Activated effector memory CD4-positive, alpha-beta T cell treated with Interleukin-2 at 50 U/mL for 16 hours (primary cell): ENCODE measurements around the gene DENND1A.

Experiments used
- DNase-seq: peaks from one replicate; pipeline ENCODE4 v3.0.0-alpha.2; 2020

The DENND1A gene

GRCh38 chr9:123722378-123722777 lies 207.5 kb downstream of the DENND1A start:
- DNase-seq = no peak

- no peak for DNase-seq
Measured at GRCh38 chr9:123718188-123718587, 211.7 kb downstream of the DENND1A start.

GRCh38 chr9:123717581-123718175 lies 212.2 kb downstream of the DENND1A start:
- DNase-seq = no peak

DNA sequence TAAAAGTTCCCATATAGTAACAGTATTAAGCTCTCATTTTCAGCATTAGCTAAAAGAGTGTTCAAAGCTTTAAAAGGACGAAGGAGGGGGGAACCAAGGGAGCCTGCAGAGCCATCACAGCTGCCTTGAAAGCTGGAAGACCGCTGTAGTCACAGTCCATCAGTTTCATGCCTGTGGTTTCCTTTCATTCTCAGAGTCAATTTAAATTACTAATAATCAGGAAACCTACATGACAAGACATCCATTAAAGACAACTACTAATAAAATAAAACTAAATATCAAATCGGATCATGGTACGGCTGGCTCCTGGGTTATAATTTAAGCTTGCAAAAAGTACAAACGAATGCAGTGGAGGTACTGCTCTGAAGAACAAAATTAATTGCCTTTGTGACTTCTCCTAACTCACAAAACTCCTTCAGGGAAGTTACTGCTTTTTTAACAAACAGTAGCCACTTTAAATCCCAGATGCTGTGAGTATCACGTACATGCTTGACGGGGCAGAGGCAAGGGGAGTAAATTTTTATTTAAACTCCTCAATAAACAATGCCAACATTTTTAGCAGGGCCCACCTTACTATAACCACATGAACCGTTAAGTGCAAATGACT lies 213.5 kb downstream of the DENND1A start:
- DNase-seq = no peak

DNA sequence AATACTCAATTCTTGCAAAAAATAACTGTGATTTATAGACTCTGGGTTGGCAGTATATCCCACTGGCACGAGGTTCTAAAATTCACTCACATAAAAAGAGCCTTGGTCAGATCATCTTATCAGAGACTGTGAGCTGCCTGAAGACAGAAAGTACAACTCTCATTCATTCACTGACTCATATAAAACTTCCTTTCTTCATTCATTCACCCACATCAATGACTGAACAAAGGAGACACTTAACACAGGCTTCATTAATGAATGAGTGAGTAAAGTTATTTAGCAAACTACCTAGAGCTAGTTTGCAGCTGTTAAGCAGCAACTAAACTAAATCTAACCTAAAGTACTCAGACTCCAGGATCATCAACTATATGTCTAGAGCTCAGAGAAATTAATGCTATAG lies 214.7 kb downstream of the DENND1A start:
- DNase-seq = no peak

DNA sequence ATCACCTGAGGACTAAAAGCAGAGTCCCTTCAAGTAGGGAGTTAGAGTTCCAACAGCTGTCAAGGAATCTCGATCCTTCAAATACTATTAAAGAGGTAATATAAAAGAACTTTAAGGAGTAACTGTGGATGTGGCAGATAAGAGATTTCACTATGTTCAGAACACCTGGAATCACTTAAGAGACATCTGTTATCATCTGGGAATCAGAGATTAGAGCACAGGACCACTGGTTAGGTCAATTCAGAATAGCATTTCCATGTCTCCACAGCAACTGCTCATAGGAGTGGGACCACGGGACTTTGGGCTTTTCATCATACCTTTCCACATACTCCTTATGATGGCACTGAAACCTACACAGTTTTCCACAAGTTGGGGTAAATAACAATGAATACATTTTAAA lies 216.6 kb downstream of the DENND1A start:
- DNase-seq = no peak

GRCh38 chr9:123712399-123712798 lies 217.5 kb downstream of the DENND1A start:
- DNase-seq = no peak

DNA sequence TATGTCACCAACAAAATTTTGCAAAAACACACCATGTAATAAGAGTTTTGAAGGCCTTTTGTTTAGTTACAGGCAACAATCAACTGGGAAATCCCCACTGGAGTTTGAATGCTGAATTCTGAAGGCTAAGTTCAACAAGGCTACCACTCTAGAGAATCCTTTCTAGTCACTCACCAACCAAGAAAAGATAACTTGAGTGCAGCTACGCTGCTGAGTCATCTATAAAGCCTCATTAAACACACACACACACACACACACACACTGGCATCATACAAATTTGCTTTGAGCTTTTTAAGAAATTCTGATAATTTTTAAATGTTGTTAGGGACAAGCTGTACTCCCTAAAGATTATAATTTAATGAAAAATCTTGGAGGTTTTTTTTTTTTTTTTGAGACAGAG lies 219.6 kb downstream of the DENND1A start:
- no peak for DNase-seq

GRCh38 chr9:123702483-123702882 lies 227.4 kb downstream of the DENND1A start:
- no peak for DNase-seq

GRCh38 chr9:123697686-123698085 lies 232.2 kb downstream of the DENND1A start:
- DNase-seq = no peak

DNA sequence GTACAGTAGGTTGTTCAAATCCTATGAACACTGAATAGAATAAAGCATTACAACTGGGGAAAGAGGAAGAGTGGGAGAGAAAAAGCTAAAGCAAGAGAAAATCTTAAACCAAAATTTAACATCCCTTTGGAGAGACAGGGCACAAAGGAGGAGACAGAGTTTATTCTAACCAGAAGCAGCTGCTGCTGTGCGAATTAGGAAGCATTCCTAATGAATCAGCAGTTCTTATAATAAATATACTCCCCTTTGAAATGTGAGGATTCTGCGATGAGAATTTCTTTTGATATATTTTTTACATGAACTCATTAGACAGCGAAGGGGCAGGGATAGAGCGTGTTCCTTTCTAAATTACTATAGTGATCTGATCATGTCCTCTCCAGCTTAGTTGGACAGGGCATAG lies 233.4 kb downstream of the DENND1A start:
- no peak for DNase-seq

DNA sequence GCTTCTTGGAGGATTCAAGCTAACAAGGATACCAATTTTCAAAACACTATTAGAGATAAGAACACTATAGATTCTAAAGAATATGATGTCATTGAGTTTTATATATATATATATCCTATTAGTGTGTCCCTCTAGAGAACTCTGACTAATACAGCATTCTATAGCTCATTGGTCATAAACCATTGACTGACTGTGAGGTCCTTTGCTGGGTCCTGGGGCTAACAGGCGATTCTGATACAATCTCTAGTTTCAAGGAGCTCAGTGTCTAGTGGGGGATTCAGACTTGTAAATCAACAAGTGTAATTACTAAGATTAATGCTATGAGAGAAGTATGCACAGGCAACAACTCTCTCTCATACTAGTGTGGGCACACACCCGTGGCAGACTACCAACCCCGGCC lies 234.5 kb downstream of the DENND1A start:
- DNase-seq = no peak

DNA sequence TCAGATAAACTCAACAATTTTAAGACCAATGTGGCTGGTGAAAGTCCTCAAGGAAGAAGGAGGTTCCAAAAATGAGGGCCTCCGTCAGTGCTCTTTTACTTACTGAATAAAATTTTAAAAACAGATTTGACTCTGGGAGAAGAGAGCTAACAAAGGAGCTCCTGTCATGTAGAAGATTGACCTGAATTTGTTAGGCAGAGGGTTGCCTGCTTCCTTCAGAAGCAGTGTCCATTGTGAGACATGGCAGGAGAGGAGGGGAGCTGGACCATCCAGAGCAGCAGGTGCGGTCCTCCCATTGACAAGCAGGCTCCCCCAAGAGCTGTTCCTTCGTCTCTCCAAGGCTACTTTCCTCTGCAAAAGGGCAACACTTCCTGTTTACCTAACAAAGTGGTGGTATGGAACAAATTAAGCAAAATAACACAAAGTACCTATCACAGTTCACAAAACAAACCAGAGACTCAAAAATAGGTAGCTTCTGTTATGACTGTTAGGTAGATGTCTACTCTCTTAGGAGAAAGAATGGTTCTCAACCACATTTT lies 238.1 kb downstream of the DENND1A start:
- DNase-seq = no peak

GRCh38 chr9:123689701-123690428 lies 240.1 kb downstream of the DENND1A start:
- DNase-seq = no peak

DNA sequence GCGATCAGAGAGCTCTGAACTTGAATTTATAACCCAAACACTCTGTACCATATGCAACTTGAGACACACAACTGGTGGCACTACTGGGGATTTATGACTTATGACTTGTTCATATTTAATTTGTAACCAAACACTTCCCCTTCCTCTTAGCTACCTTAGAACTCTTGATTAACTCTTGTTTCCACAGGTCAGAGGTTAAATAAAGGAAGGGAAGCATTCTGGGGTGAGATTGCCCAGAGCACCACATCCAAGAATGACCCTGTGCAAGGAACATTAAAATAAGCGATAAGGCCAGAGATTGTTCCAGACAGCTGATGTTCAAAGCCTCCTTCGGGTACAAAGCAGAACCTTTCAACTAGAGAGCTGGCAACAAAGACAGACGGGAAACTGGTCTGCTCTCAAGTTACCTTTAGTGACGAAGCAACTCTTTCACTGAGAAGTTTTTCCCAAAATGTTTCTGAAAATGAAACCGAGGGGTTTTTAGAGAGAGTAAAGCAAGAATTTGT lies 242.6 kb downstream of the DENND1A start:
- no peak for DNase-seq

DNA sequence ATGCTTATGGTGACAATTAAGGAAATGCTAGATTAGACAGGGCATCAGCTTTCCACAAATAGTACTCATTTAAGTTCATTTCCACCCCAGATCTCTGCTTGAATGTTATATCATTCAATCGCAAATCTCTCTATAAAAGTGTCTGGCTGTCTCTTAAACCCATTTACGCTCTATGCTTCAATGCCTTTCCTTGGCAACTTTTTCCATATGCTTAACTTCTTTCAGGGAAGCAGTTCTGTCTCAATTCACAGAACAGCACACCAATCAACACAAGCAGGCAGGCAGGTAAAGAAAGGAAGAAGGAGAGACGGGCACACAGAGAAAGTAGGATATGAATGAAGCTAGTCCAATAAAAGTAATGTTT lies 243.1 kb downstream of the DENND1A start:
- DNase-seq = no peak

DNA sequence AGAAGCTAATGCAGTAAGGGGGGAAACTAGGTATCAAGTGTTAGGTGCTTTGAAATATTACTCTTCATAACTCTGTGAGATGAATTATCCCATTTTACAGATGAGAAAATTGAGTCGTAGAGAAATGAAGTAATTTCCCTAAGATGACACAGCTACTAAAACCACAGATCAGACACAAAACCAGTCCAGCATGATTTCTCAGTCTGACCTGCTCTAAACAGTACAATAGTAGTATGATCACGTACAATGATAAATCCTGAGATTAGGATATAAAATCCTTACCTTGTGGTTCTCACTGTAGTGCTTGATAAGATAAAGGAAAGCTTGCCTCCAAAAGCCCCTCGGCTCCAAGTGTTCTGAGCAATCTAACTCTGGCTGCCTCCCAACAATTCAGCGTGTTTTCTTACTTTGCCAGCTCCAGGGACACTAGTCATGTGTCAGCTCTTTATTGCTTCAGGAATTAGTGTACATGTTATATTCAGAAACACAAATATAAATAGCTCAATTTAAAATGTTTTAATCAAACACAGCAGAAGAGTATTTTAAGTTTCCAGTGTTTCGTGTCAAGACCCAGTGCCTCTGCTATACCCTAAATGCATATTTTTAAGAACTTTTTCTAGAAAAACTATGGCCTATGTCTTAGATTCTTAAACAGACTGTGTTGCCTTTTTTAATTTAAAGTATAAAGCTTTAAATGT lies 243.6 kb downstream of the DENND1A start:
- DNase-seq = no peak

GRCh38 chr9:123685489-123686083 lies 244.3 kb downstream of the DENND1A start:
- DNase-seq = no peak

GRCh38 chr9:123684393-123685149 lies 245.4 kb downstream of the DENND1A start:
- no peak for DNase-seq

- no peak for DNase-seq
Measured at GRCh38 chr9:123682746-123683145, 247.2 kb downstream of the DENND1A start.

- no peak for DNase-seq
Measured at GRCh38 chr9:123680352-123680751, 249.6 kb downstream of the DENND1A start.

DNA sequence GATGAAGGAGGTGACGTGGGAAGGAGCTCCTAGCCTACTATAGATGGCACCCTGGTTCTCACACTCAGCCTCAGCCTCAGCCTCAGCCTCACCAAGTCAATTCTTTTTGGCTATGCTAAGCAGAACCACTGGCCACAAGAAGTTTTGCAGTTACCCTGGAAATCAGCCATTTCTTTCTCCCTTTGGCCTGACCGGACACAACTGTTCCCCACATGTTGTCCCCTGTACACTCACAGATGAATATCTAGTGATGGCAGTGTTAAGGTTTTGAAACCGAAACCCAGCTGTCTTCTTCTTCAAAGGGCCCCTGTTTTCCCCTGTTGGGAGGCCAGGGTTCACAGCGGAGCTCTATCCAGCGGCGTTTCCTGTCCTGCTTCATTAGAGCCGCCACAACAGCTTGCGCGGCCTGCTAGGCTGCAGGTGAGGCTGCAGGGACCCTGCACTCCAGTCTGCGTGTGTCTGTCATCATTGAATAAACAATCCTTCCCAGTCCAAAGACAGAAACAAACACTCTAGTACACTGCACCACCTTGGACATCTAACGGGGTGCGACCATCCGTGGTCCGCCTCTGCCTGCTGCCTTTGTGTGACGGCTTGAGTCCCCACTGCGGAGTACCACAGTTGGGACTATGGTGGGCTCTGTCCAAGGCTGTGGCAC lies 250.5 kb downstream of the DENND1A start:
- DNase-seq = no peak
